Breast epithelium (tissue), 4 donors: ENCODE results near the gene ZFP69B. TPM values are rescaled to one million over a fixed set of nuclear protein-coding genes. Genes with fewer than 3 reads are reported as not detected.
A peak's percentile ranks its signal among the peaks of the same experiment; 100 is the strongest.

ENCODE experiments used
- DNase-seq, 2 donors: peaks; one replicate each; pipeline ENCODE4 v3.0.0-alpha.2; 2019; ENCODE audit warnings: low spot score in 2 of 2
- H3K27ac ChIP-seq, 2 donors: fragments of 200-600 bp; sonication (generic) in 1 of 2; one replicate each; pipeline ENCODE4 v1.5.1; 2016 to 2019; ENCODE audit warnings: mild to moderate bottlenecking in 1 of 2
- H3K27me3 ChIP-seq, 2 donors: fragments of 200-600 bp; sonication (generic) in 1 of 2; one replicate each; pipeline versions ENCODE4 v1.5.1 to v1.6.0; 2017 to 2019; ENCODE audit warnings: control low read depth in 1 of 2, mild to moderate bottlenecking in 1 of 2
- H3K36me3 ChIP-seq: fragments of 200-600 bp; one replicate; pipeline ENCODE4 v1.5.1; 2019
- H3K4me1 ChIP-seq, 2 donors: fragments of 200-600 bp; sonication (generic); one replicate each; pipeline ENCODE4 v1.5.1; 2016 to 2019; ENCODE audit warnings: control low read depth in 1 of 2
- H3K4me3 ChIP-seq, 3 donors: fragments of 200-600 bp; sonication (generic); 1 replicate in 2 of 3; 2 replicates in 1 of 3; pipeline ENCODE4 v1.5.1; 2016 to 2019; ENCODE audit warnings: mild to moderate bottlenecking in 3 of 3, moderate library complexity in 2 of 3
- H3K9me3 ChIP-seq, 2 donors: fragments of 200-600 bp; sonication (generic) in 1 of 2; one replicate each; pipeline ENCODE4 v1.5.1; 2016 to 2019; ENCODE audit warnings: control low read depth in 1 of 2
- POLR2A ChIP-seq: fragments of 450-650 bp; IDR thresholded peaks from one replicate; pipeline ENCODE4 v1.6.1; 2016; ENCODE audit warnings: antibody characterized with exemption, mild to moderate bottlenecking, moderate library complexity
- POLR2AphosphoS5 ChIP-seq, 3 donors: sonication (generic); formaldehyde crosslinking; IDR thresholded peaks; one replicate each; pipeline ENCODE4 v1.6.1; 2017; ENCODE audit warnings: antibody characterized with exemption in 3 of 3
- intact Hi-C: fragments of 100-400 bp; cut with DNase I; formaldehyde crosslinking; loops from one replicate; pipeline ENCODE4 v1.15.1; 2023; ENCODE audit warnings: low total_unique reads
- total RNA-seq, 3 donors: library from RNA; depleted of rRNA; stranded (reverse); fragments of >200 nt; gene quantifications; one replicate each; pipeline ENCODE4 v1.1.0, GENCODE V29; 2016
- TF ChIP-seq, protein P1 (sequence below), 3 donors: fragments of 450-650 bp; IDR thresholded peaks; one replicate each; pipeline ENCODE4 v1.5.1; 2016 to 2017; ENCODE audit warnings: antibody characterized with exemption in 3 of 3, mild to moderate bottlenecking in 3 of 3, moderate library complexity in 3 of 3

Gene ZFP69B
- total RNA-seq, 3 donors from 2014 or later: 0.96 to 2.6 (median 1.2) TPM

- H3K36me3 ChIP-seq: no peaks in the 10 kb centered on the region
Observed at GRCh38 chr1:40475268-40475667, 25.0 kb downstream of the ZFP69B start.

DNA sequence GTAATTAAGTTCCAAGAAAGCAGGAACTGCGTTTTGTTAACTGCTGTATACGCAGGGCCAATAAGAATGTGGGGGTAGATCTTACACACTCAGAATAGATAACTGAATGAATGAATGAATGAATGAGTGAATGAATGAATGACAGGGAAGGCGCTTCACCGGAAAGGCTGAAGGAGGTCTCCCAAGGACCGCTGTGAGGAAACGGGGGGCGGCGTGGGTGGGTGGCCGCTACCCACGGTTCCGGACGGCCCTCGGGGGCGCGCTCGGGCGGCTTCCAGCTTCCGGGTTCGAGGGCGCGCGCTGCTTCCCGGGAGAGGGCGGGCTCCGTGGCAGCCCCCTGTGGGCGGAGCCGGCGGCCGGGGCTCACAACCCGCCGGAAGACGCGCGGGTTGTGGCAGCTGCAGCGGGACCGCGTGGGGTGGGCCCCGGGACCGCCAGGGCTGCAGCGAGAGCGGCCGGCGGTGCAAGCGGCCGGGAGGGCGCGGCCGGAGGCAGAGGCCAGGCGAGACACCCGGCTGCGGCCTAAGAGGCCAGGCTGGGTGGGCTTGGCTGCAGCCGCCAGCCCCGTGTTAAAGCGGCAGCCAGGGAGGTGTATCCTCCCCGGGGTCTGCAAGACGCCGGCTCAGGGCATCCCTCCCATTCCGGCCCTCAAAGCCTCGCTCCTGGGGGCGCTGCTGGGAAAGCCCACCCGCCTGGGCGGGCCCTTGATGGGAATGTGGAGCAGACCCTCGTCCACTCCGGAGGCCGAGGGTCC lies 26.8 kb downstream of the ZFP69B start, which contains the start of gene ZFP69:
TSS of gene ZFP69 (plus strand) at position 367 of the 754 bp plus-strand sequence. CDS start 2,072 bp downstream, outside the sequence.
- Histone ChIP-seq H3K36me3 (no peaks in the 10 kb centered on the region), H3K9me3 (peaks cover 12 to 28% of the 10 kb centered on the region in 2 donors), H3K4me1 (peaks cover 0 to 3% of the 10 kb centered on the region in 2 donors), H3K27ac (peak within 1 kb of the TSS; percentile 2 to 19), H3K4me3 (peak within 1 kb of the TSS; percentile 76 to 87 (median 79)), H3K27me3 (no peaks in the 10 kb centered on the region)
- intact Hi-C loops: no loop called here
- TF ChIP-seq, protein P1, sequence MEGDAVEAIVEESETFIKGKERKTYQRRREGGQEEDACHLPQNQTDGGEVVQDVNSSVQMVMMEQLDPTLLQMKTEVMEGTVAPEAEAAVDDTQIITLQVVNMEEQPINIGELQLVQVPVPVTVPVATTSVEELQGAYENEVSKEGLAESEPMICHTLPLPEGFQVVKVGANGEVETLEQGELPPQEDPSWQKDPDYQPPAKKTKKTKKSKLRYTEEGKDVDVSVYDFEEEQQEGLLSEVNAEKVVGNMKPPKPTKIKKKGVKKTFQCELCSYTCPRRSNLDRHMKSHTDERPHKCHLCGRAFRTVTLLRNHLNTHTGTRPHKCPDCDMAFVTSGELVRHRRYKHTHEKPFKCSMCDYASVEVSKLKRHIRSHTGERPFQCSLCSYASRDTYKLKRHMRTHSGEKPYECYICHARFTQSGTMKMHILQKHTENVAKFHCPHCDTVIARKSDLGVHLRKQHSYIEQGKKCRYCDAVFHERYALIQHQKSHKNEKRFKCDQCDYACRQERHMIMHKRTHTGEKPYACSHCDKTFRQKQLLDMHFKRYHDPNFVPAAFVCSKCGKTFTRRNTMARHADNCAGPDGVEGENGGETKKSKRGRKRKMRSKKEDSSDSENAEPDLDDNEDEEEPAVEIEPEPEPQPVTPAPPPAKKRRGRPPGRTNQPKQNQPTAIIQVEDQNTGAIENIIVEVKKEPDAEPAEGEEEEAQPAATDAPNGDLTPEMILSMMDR (IDR thresholded peaks at IDR 0.05): no peak
- TF ChIP-seq POLR2AphosphoS5 (IDR thresholded peaks at IDR 0.05) (peak in 1 of 3 donors; percentile 14), POLR2A (no peak)
- peak in 1 of 2 donors; percentile 24 for DNase-seq

More at GRCh38 chr1:40475268-40475667, 25.0 kb downstream of the ZFP69B start:
- H3K4me3 ChIP-seq: no peak overlapping the region
- H3K9me3 ChIP-seq: peaks cover 21 to 34% of the 10 kb centered on the region in 2 donors
- intact Hi-C loops: no loop called here
- no peaks in the 10 kb centered on the region for H3K27me3 ChIP-seq
- no peak for DNase-seq
- TF ChIP-seq POLR2A: no peak
- no peak for TF ChIP-seq POLR2AphosphoS5 (IDR thresholded peaks at IDR 0.05)
- TF ChIP-seq, protein P1 (IDR thresholded peaks at IDR 0.05): no peak
- peaks cover 0 to 3% of the 10 kb centered on the region in 2 donors for H3K4me1 ChIP-seq
- H3K27ac ChIP-seq: no peak overlapping the region

GRCh38 chr1:40477678-40478053 lies 27.4 kb downstream of the ZFP69B start:
- Histone ChIP-seq H3K27ac (peak overlapping the region in 1 of 2 donors; percentile 19), H3K4me1 (peaks cover 0 to 3% of the 10 kb centered on the region in 2 donors), H3K9me3 (peaks cover 12 to 32% of the 10 kb centered on the region in 2 donors), H3K36me3 (no peaks in the 10 kb centered on the region), H3K27me3 (no peaks in the 10 kb centered on the region), H3K4me3 (peak overlapping the region; percentile 76 to 87 (median 79))
- TF ChIP-seq, protein P1 (IDR thresholded peaks at IDR 0.05): no peak
- TF ChIP-seq POLR2AphosphoS5 (IDR thresholded peaks at IDR 0.05) (no peak), POLR2A (no peak)
- DNase-seq: no peak
- intact Hi-C loops: no loop called here

GRCh38 chr1:40478276-40478675 lies 28.0 kb downstream of the ZFP69B start:
- Histone ChIP-seq H3K36me3 (no peaks in the 10 kb centered on the region), H3K4me3 (peak overlapping the region; percentile 76 to 87 (median 79)), H3K27ac (no peak overlapping the region), H3K27me3 (no peaks in the 10 kb centered on the region), H3K9me3 (peaks cover 12 to 29% of the 10 kb centered on the region in 2 donors), H3K4me1 (peaks cover 0 to 3% of the 10 kb centered on the region in 2 donors)
- TF ChIP-seq, protein P1 (IDR thresholded peaks at IDR 0.05): no peak
- no peak for TF ChIP-seq POLR2AphosphoS5 (IDR thresholded peaks at IDR 0.05)
- TF ChIP-seq POLR2A: no peak
- no peak for DNase-seq
- intact Hi-C loops: no loop called here

DNA sequence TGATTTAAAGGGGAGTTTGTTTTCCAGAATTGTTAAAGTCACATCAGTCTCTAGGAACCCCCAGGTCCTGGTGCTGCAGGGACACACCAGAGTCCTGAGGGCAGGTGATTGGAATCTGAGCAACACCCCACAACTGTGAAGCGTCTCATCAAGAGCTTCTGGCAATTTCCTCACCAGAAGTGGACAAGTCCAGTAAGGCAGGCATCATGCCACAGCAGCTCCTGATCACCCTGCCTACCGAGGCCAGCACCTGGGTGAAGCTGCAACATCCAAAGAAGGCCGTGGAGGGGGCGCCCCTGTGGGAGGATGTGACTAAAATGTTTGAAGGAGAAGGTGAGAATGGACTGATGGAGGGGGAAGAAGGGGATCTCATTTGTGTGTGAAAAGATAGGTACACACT lies 28.9 kb downstream of the ZFP69B start:
- H3K9me3 ChIP-seq: peaks cover 17 to 27% of the 10 kb centered on the region in 2 donors
- TF ChIP-seq POLR2AphosphoS5 (IDR thresholded peaks at IDR 0.05) (no peak), POLR2A (no peak)
- TF ChIP-seq, protein P1 (IDR thresholded peaks at IDR 0.05): no peak
- no peaks in the 10 kb centered on the region for H3K27me3 ChIP-seq
- peaks cover 0 to 3% of the 10 kb centered on the region in 2 donors for H3K4me1 ChIP-seq
- H3K27ac ChIP-seq: no peak overlapping the region
- no peak for DNase-seq
- no peak overlapping the region for H3K4me3 ChIP-seq
- H3K36me3 ChIP-seq: no peaks in the 10 kb centered on the region
- intact Hi-C loops: no loop called here
